ENCODE measurements around the gene PDCD1.

The PDCD1 gene

DNA sequence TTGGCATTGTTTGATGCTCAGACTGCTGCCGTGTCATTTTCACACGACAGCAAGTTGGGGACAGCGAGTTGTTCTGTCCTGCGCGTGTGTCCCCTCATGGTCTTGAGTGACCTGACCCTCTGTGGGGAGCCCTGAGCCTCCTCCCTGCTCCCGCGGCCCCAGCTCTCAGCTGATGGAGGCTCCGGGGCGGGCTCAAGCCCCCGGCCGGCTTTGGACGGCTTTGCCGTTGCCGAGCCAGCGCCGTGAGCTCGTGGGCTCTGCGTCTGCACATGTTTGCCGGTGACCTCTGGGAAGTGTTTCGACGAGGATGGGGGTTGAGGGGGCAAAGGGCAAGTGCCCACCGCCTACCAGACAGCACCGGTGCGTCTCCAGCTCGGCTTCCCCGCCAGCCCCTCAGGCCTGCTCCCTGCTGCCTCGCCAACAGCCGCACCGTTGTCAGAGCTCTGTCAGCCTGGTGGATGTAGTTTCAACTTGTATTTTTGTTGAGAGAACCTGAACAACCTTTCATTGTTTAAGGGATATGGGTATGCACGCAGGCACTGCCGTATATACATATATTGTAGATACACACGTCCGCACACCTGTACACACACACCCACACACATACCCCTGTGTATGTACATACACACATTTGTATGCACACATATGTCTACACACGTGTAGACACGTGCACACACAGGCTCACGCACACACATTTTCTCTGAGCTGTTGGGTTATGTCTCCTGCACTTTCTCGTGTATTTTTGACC, 13.7 kb downstream of the PDCD1 start:
- H3K9me3 ChIP-seq (ENCODE audit: insufficient read depth, low read length) = no peaks in the 10 kb centered on the region
- no peak overlapping the region for H3K9ac ChIP-seq (ENCODE audit: low read length)
- no peaks in the 10 kb centered on the region for H4K20me1 ChIP-seq (ENCODE audit: insufficient read depth, low read length)
- peaks cover 3% of the 10 kb centered on the region; the same call in 1 of the 2 replicates for H3K4me1 ChIP-seq (ENCODE audit: low read length)
- H3K79me2 ChIP-seq (ENCODE audit: low read length) = no peaks in the 10 kb centered on the region
- peak overlapping the region; percentile 75 for H3K4me3 ChIP-seq (ENCODE audit: low read length)
- no peak overlapping the region for H3K27ac ChIP-seq (ENCODE audit: low read length)
- TF ChIP-seq EZH2phosphoT487 (IDR thresholded peaks at IDR 0.05; ENCODE audit: low read depth) = no peak
- TF ChIP-seq, protein P1, sequence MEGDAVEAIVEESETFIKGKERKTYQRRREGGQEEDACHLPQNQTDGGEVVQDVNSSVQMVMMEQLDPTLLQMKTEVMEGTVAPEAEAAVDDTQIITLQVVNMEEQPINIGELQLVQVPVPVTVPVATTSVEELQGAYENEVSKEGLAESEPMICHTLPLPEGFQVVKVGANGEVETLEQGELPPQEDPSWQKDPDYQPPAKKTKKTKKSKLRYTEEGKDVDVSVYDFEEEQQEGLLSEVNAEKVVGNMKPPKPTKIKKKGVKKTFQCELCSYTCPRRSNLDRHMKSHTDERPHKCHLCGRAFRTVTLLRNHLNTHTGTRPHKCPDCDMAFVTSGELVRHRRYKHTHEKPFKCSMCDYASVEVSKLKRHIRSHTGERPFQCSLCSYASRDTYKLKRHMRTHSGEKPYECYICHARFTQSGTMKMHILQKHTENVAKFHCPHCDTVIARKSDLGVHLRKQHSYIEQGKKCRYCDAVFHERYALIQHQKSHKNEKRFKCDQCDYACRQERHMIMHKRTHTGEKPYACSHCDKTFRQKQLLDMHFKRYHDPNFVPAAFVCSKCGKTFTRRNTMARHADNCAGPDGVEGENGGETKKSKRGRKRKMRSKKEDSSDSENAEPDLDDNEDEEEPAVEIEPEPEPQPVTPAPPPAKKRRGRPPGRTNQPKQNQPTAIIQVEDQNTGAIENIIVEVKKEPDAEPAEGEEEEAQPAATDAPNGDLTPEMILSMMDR (IDR thresholded peaks at IDR 0.05; ENCODE audit: low read depth, low read length) = no peak
- no peaks in the 10 kb centered on the region for H3K27me3 ChIP-seq (ENCODE audit: low read depth, low read length)
- H3K4me2 ChIP-seq (ENCODE audit: low read length) = peak overlapping the region; percentile 77
- no peak overlapping the region for H2AFZ ChIP-seq (ENCODE audit: low read depth, low read length)
- H3K36me3 ChIP-seq (replicated peaks; ENCODE audit: low read depth, low read length) = no peaks in the 10 kb centered on the region

DNA sequence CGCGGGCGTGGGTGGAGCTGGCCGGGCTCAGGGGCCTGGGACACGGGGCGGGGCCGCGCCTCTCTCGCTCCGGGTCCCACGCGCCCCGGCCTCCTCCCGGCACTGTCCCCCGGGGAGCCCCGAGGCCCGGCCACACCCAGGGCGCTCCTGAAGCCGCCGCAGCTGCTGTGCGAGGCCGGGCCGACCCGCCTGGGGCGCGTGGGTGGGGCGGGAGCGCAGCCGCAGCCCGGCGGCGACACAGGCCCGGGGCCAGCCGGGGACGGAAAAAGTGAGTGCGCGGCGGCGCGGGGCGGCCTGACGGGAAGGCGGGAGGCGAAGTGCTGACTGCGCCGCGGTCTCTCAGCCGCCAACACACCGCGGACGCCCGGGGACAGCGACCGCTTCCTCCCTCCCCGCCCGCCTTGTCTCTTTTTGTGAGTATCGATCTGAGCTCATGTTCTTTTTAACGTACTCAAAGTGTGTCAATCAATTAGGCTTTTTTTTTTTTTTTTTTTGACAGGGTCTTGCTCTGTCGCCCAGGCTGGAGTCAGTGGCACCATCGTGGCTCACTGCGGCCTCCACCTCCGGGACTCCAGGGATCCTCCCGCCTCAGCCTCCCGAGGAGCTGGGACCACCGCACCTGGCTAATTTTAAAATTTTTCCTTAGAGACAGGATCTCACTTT, 14.5 kb downstream of the PDCD1 start:
- no peaks in the 10 kb centered on the region for H4K20me1 ChIP-seq (ENCODE audit: insufficient read depth, low read length)
- peak overlapping the region; percentile 77 for H3K4me2 ChIP-seq (ENCODE audit: low read length)
- H3K79me2 ChIP-seq (ENCODE audit: low read length) = no peaks in the 10 kb centered on the region
- TF ChIP-seq EZH2phosphoT487 (IDR thresholded peaks at IDR 0.05; ENCODE audit: low read depth) = no peak
- TF ChIP-seq, protein P1 (IDR thresholded peaks at IDR 0.05; ENCODE audit: low read depth, low read length) = no peak
- no peak overlapping the region for H3K27ac ChIP-seq (ENCODE audit: low read length)
- H3K36me3 ChIP-seq (replicated peaks; ENCODE audit: low read depth, low read length) = no peaks in the 10 kb centered on the region
- H3K4me1 ChIP-seq (ENCODE audit: low read length) = peaks cover 3% of the 10 kb centered on the region; the same call in 1 of the 2 replicates
- peak overlapping the region; percentile 57 for H3K9ac ChIP-seq (ENCODE audit: low read length)
- H2AFZ ChIP-seq (ENCODE audit: low read depth, low read length) = peak overlapping the region; percentile 70
- H3K9me3 ChIP-seq (ENCODE audit: insufficient read depth, low read length) = no peaks in the 10 kb centered on the region
- H3K27me3 ChIP-seq (ENCODE audit: low read depth, low read length) = no peaks in the 10 kb centered on the region
- H3K4me3 ChIP-seq (ENCODE audit: low read length) = peak overlapping the region; percentile 75

DNA sequence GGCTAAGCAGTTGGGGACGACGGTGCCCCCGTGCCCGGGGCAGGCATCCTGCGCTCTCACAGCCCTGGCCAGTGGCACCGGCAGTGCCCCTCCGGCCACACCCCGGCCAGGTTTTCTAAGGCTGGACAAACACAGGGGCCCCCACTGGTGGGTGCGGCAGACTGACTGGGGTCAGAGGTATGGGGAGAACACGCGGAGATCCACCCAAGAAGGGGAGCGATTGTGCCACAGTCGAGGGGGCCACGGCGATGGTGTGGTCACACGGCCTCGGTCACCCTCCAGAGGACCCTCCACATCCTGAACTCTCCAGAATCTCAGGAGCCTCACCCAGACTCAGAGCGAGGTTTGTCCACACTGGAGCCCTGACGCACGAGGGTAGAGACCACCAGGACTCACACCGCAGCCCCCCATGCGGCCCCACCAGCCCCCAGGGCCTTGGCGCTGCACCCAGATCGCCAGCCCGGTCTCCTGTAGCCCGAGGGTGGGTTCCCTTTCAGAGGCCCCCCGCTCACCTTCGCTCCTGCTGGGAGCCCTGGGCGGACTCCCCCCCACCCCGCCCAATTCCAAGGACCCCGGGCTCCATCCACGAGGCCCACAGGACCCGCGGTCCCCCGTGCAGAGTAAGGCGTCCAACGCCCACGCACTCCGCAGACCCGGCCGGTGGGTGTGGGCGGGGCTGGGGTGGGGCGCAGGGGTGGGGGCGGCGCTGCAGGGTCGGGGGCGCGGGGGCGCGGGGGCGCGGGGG, 15.2 kb downstream of the PDCD1 start:
- H3K4me3 ChIP-seq (ENCODE audit: low read length) = no peak overlapping the region
- peaks cover 3% of the 10 kb centered on the region; the same call in 1 of the 2 replicates for H3K4me1 ChIP-seq (ENCODE audit: low read length)
- no peaks in the 10 kb centered on the region for H3K79me2 ChIP-seq (ENCODE audit: low read length)
- no peak overlapping the region for H3K4me2 ChIP-seq (ENCODE audit: low read length)
- H3K9ac ChIP-seq (ENCODE audit: low read length) = no peak overlapping the region
- H3K27me3 ChIP-seq (ENCODE audit: low read depth, low read length) = peaks cover 2% of the 10 kb centered on the region
- no peaks in the 10 kb centered on the region for H3K9me3 ChIP-seq (ENCODE audit: insufficient read depth, low read length)
- H3K27ac ChIP-seq (ENCODE audit: low read length) = no peak overlapping the region
- H4K20me1 ChIP-seq (ENCODE audit: insufficient read depth, low read length) = no peaks in the 10 kb centered on the region
- H2AFZ ChIP-seq (ENCODE audit: low read depth, low read length) = no peak overlapping the region
- TF ChIP-seq EZH2phosphoT487 (IDR thresholded peaks at IDR 0.05; ENCODE audit: low read depth) = no peak
- TF ChIP-seq, protein P1 (IDR thresholded peaks at IDR 0.05; ENCODE audit: low read depth, low read length) = no peak
- H3K36me3 ChIP-seq (replicated peaks; ENCODE audit: low read depth, low read length) = no peaks in the 10 kb centered on the region
